HepG2 (cell line): ENCODE measurements around the gene EMC1. TPM values are rescaled to one million over a fixed set of nuclear protein-coding genes. Genes with fewer than 3 reads are reported as not detected.

Source experiments
- DMTF1 ChIP-seq: sonication (generic); formaldehyde crosslinking; IDR thresholded peaks from 2 replicates; pipeline ENCODE4 v1.4.0; 2020; ENCODE audit warnings: mild to moderate bottlenecking, missing genetic modification reagents
- FLYWCH1 ChIP-seq: sonication (generic); formaldehyde crosslinking; IDR thresholded peaks from 2 replicates; pipeline ENCODE4 v1.8.1; 2023; ENCODE audit warnings: mild to moderate bottlenecking, missing genetic modification reagents
- FOXA1 ChIP-seq, 2 experiments: fragments of 450-650 bp in 1 of 2; sonication (generic) in 1 of 2; formaldehyde crosslinking in 1 of 2; IDR thresholded peaks; 2 replicates each; pipeline versions ENCODE4 v1.4.0 to v1.6.1; 2016 to 2020; ENCODE audit warnings: missing genetic modification reagents in 1 of 2
- HNF1B ChIP-seq: sonication (generic); formaldehyde crosslinking; IDR thresholded peaks from 2 replicates; pipeline ENCODE4 v1.5.1; 2020; ENCODE audit warnings: mild to moderate bottlenecking, moderate library complexity, missing genetic modification reagents
- MXI1 ChIP-seq: IDR thresholded peaks from 3 replicates; pipeline ENCODE4 v1.6.1; 2012; ENCODE audit warnings: low read depth, low read length, inconsistent platforms, borderline replicate concordance
- NFATC3 ChIP-seq: sonication (generic); formaldehyde crosslinking; IDR thresholded peaks from 2 replicates; pipeline ENCODE4 v1.5.1; 2020; ENCODE audit warnings: mild to moderate bottlenecking, missing genetic modification reagents
- NFE2L2 ChIP-seq: fragments of 150-350 bp; IDR thresholded peaks from 2 replicates; pipeline ENCODE4 v1.6.1; 2014; ENCODE audit warnings: low read length
- NFIB ChIP-seq: sonication (generic); formaldehyde crosslinking; IDR thresholded peaks from 2 replicates; pipeline ENCODE4 v1.9.0; 2021; ENCODE audit warnings: missing genetic modification reagents, mild to moderate bottlenecking, borderline replicate concordance
- PAF1 ChIP-seq: IDR thresholded peaks from 2 replicates; pipeline ENCODE4 v1.6.1; 2016; ENCODE audit warnings: missing genetic modification reagents, missing compliant biosample characterization
- POLR2A ChIP-seq, 2 experiments: IDR thresholded peaks; 2 replicates each; pipeline ENCODE4 v1.6.1; 2011; ENCODE audit warnings: low read depth in 2 of 2, low read length in 2 of 2, mild to moderate bottlenecking in 1 of 2, moderate library complexity in 1 of 2; ENCODE audit not compliant: insufficient read depth in 1 of 2
- POLR2AphosphoS2 ChIP-seq: IDR thresholded peaks from 2 replicates; pipeline ENCODE4 v1.6.1; 2011; ENCODE audit warnings: low read depth, low read length, improper control_type of control experiment
- SOX5 ChIP-seq: IDR thresholded peaks from 2 replicates; pipeline ENCODE4 v1.6.1; 2016; ENCODE audit warnings: borderline replicate concordance
- STAT5B ChIP-seq: sonication (generic); formaldehyde crosslinking; IDR thresholded peaks from 2 replicates; pipeline ENCODE4 v1.4.0; 2020; ENCODE audit warnings: missing genetic modification reagents
- ZFY ChIP-seq: sonication (generic); formaldehyde crosslinking; IDR thresholded peaks from 2 replicates; pipeline ENCODE4 v1.4.0; 2020; ENCODE audit warnings: missing genetic modification reagents
- ZNF160 ChIP-seq: sonication (generic); formaldehyde crosslinking; IDR thresholded peaks from 2 replicates; pipeline ENCODE4 v1.8.0; 2022; ENCODE audit warnings: mild to moderate bottlenecking, inconsistent platforms, missing genetic modification reagents
- ZNF382 ChIP-seq: sonication (generic); formaldehyde crosslinking; IDR thresholded peaks from 2 replicates; pipeline ENCODE4 v1.5.0; 2020; ENCODE audit warnings: missing genetic modification reagents, mild to moderate bottlenecking, borderline replicate concordance
- ZNF678 ChIP-seq: sonication (generic); formaldehyde crosslinking; IDR thresholded peaks from 2 replicates; pipeline ENCODE4 v1.4.0; 2020; ENCODE audit warnings: mild to moderate bottlenecking, missing genetic modification reagents
- polyA plus RNA-seq, 8 experiments: library from polyadenylated mRNA; depleted of rRNA in 3 of 8; stranded (reverse) in 7 of 8; unstranded in 1 of 8; fragments of >200 nt; fragmentation: Illumina TruSeq in 4 of 8; extraction: Trizol in 4 of 8; gene quantifications; 2 replicates each; pipeline versions ENCODE4 v1.2.1 to v1.2.3, GENCODE V29; 2011 to 2016; ENCODE audit warnings: low read depth in 4 of 8, missing spikeins in 1 of 8, mixed read lengths in 1 of 8; ENCODE audit not compliant: insufficient read depth in 1 of 8
- total RNA-seq, 5 experiments: library from RNA; depleted of rRNA; stranded (reverse); fragments of >200 nt; fragmentation: Illumina TruSeq; extraction: Trizol; gene quantifications; 2 replicates each; pipeline ENCODE4 v1.2.3, GENCODE V29; 2016; ENCODE audit warnings: low read depth in 1 of 5
- TF ChIP-seq, protein P1 (sequence below): sonication (generic); formaldehyde crosslinking; IDR thresholded peaks from 2 replicates; pipeline ENCODE4 v1.4.0; 2020; ENCODE audit warnings: missing genetic modification reagents, borderline replicate concordance
- TF ChIP-seq, protein P2 (sequence below): IDR thresholded peaks from 2 replicates; pipeline ENCODE4 v1.4.0; 2020; ENCODE audit warnings: mild to moderate bottlenecking, missing genetic modification reagents

EMC1 gene
- total and polyA plus RNA-seq, 2 of the 13 experiments (the other 11 are each of a cell fraction or from before 2014, with no cell fraction given), result 38.0 to 61.3 TPM

DNA sequence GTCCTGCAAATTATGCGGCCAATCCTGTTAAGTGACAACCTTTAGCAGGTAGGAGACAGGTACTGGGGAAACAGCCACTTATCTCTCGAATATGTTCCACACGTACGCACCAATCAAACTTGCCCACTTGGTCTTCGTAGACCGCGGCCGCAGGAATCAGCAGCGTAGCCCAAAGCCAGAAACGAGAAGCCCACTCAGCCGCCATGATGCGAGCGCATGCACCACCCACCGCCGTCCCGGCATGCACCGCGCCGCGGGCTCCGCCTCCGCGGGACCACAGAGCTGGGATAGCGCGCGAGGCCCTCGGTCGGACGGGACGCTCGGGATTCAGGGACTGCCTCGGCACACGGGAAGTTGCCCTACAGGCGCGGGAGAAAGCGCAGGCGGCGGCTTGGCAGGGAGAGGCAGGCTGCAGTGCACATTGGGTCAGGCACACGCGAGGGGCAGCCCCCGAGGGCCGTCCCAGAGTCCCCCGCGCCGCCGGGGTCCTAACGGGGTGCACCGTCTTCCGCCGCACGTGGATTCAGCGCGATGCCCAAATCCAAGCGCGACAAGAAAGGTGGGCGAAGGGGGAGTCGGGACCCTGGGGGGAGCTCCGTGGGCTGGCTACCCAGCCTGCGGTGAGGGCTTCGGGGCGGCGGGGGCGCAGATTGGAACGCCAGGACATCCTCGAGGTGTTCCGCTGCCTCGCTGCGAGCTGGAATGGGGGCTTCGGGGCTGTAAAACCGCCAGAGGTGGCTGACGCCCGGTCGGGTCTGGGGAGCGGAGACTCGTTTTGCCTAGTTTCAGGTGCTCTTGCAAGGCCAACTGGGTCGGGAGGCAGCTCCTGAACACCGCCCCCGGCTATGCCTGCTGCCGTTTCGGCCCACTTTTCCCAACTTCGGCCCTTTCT is at the start of gene EMC1, which contains the start of gene MRTO4 (continued):
- TF ChIP-seq NFIB (no peak), NFATC3 (peak; percentile 97; the same call in 1 of the 2 replicates), POLR2AphosphoS2 (no peak), DMTF1 (CRISPR knock-in tag) (no peak), HNF1B (peak; percentile 79; the same call in 1 of the 2 replicates), MXI1 (peak; percentile 91; the same call in 2 of the 3 replicates), NFE2L2 (no peak), PAF1 (CRISPR knock-in tag) (no peak), ZNF160 (CRISPR knock-in tag) (no peak), POLR2A (IDR thresholded peaks at IDR 0.05; ENCODE audit: insufficient read depth in 1 of 2, low read depth in 2 of 2, low read length in 2 of 2) (peak; percentile 91), FOXA1 (IDR thresholded peaks at IDR 0.05) (no peak), FOXA1 (CRISPR knock-in tag; IDR thresholded peaks at IDR 0.05) (no peak), ZNF382 (CRISPR knock-in tag) (no peak), STAT5B (CRISPR knock-in tag) (no peak; the same call in none of the 2 replicates), FLYWCH1 (CRISPR knock-in tag) (0 out of 2 replicates have a peak, but pooled peaks have one; percentile 25), SOX5 (CRISPR knock-in tag) (peak; percentile 48), ZFY (CRISPR knock-in tag) (peak; percentile 73), ZNF678 (peak; percentile 46; the same call in 1 of the 2 replicates)
- TF ChIP-seq, protein P1, sequence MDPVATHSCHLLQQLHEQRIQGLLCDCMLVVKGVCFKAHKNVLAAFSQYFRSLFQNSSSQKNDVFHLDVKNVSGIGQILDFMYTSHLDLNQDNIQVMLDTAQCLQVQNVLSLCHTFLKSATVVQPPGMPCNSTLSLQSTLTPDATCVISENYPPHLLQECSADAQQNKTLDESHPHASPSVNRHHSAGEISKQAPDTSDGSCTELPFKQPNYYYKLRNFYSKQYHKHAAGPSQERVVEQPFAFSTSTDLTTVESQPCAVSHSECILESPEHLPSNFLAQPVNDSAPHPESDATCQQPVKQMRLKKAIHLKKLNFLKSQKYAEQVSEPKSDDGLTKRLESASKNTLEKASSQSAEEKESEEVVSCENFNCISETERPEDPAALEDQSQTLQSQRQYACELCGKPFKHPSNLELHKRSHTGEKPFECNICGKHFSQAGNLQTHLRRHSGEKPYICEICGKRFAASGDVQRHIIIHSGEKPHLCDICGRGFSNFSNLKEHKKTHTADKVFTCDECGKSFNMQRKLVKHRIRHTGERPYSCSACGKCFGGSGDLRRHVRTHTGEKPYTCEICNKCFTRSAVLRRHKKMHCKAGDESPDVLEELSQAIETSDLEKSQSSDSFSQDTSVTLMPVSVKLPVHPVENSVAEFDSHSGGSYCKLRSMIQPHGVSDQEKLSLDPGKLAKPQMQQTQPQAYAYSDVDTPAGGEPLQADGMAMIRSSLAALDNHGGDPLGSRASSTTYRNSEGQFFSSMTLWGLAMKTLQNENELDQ, result no peak; the same call in 1 of the 2 replicates
- TF ChIP-seq, protein P2, sequence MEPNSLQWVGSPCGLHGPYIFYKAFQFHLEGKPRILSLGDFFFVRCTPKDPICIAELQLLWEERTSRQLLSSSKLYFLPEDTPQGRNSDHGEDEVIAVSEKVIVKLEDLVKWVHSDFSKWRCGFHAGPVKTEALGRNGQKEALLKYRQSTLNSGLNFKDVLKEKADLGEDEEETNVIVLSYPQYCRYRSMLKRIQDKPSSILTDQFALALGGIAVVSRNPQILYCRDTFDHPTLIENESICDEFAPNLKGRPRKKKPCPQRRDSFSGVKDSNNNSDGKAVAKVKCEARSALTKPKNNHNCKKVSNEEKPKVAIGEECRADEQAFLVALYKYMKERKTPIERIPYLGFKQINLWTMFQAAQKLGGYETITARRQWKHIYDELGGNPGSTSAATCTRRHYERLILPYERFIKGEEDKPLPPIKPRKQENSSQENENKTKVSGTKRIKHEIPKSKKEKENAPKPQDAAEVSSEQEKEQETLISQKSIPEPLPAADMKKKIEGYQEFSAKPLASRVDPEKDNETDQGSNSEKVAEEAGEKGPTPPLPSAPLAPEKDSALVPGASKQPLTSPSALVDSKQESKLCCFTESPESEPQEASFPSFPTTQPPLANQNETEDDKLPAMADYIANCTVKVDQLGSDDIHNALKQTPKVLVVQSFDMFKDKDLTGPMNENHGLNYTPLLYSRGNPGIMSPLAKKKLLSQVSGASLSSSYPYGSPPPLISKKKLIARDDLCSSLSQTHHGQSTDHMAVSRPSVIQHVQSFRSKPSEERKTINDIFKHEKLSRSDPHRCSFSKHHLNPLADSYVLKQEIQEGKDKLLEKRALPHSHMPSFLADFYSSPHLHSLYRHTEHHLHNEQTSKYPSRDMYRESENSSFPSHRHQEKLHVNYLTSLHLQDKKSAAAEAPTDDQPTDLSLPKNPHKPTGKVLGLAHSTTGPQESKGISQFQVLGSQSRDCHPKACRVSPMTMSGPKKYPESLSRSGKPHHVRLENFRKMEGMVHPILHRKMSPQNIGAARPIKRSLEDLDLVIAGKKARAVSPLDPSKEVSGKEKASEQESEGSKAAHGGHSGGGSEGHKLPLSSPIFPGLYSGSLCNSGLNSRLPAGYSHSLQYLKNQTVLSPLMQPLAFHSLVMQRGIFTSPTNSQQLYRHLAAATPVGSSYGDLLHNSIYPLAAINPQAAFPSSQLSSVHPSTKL (CRISPR knock-in tag), result peak; percentile 51
